GM21576 (cell line): ENCODE results near the gene C19orf25.

Experiments used
- ATAC-seq: cut with Tn5 transposase; IDR thresholded peaks from one replicate; pipeline ENCODE4 v1.9.1; 2021; ENCODE audit warnings: mild to moderate bottlenecking, moderate library complexity; ENCODE audit not compliant: unreplicated experiment

The C19orf25 gene

DNA sequence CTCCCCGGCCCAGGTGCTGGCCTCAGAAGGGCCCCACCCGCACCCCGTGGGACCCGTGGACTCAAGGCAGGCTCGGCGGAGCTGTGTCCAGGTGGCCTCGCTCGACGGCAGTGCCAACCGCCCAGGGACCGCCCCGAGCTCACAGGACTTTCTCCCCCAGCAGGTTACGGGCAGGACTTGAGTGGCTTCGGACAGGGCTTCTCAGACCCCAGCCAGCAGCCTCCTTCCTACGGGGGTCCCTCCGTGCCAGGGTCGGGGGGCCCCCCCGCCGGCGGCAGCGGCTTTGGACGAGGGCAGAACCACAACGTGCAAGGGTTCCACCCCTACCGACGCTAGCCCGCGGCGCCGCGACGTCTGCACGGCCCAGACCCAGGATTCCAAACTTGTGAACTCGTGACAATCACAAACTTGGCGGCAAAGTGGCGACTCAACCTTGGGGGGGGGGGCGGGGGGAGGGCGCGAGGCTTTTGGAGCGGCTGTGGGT is 44.4 kb downstream of the C19orf25 start:
- ATAC-seq, result no peak

DNA sequence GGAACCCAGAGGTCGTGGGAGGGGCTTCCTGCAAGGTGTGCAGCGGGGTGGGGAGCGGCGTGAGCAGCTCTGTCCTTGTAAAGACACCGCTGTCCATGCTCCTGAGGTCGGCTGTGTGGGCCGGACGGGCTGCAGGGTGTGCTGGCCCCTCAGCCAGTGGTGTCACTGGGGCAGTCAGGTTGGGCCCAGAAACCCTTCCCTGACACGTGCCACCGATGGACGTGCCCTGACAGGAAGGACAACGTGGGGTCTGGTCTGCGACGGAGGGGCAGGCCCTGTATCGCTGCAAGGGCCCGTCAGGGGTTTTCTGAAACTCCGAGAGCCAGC is 45.0 kb downstream of the C19orf25 start:
- no peak for ATAC-seq

DNA sequence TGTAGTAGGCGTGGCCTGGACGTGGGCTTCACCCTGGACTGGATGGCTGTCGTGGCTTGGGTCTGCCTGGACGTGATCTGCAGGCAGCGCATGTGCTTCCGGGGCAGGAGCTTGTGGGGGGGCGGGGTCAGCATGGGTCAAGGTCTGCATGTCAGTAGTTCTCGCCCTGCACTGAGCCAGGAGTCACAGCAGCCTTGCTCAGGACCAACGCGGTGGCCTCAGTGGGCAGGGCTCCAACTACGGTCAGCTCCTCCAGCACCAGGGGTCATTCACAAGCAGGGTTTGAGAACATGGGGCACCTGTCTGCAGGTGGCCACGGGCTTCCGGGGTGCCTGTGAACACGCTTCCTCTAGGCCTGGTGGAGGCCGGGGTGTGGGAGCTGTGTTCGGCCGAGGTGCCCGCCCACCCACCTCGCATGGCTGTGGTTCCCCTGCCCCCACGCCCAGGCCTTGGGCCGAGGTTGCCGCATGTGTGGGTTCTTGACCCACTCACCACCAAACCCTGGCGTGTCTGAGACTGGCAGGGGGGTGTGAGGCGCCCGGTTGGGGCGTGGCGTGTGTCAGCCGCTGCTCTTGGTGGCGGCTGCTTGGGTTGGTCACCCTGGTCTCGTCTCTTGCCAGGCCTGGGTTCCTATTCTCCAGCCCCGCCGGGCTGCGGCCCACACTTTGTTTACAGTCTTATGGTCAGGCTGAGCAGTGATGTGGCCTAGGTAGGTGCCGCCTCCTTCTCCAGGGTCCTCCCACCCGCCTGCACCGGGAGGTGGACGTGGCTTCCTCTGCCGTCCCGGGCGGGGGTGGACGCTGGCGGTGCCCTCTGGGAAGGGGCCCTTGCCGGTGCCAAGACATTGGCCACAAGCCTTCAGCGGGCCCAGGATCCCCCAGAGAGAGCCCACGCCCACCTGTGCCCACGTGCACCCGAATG is 45.6 kb downstream of the C19orf25 start:
- ATAC-seq, result no peak

DNA sequence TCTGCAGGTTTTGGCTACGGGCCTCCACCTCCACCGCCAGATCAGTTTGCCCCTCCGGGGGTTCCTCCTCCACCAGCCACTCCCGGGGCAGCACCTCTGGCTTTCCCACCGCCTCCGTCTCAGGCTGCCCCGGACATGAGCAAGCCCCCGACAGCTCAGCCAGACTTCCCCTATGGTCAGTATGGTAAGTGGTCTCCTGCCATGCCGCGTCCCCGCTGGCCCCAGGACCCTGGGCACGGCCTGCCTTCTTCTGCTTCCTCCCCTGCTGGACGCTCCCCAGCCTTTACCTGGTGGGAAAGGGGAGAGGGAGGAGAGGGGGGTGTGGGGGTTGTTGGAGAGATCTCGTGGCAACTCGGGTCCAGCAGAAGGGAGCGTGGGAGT is 46.5 kb downstream of the C19orf25 start:
- no peak for ATAC-seq

DNA sequence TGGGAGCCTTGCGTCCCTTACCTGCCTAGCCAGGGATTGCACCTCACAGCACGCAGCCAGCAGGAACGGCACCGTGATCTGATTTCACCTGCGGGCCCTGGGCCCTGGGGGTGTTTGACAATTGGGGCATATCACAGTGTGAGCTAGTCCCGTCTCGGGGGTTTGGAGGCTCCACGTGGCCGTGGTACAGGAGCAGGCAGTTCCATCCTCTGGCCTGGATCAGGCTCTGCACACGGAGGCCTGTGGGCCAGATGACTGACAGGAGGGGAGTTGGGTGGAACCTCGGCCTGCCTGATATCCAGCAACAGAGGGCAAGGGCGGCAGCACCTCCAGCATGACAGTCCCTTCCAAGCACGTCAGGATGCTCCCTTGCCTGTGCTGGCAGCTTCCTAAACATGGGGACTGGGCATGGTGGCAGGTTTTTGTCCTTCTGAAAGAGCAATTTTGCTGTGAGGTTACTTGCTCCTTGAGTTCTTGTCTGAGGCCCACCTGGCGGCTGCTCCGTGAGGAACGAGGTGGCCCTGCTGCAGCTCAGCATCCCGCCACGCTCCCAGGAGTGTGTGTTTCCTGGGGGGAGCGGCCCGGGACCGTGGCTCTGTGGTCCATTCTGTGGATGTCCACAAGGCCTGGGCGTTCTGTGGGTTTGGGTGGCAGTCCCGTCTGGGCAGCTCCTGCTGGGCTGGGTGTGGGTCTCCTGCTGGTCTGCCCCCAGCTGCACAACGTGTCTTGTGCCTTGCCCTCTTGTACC is 47.1 kb downstream of the C19orf25 start:
- ATAC-seq, result no peak

DNA sequence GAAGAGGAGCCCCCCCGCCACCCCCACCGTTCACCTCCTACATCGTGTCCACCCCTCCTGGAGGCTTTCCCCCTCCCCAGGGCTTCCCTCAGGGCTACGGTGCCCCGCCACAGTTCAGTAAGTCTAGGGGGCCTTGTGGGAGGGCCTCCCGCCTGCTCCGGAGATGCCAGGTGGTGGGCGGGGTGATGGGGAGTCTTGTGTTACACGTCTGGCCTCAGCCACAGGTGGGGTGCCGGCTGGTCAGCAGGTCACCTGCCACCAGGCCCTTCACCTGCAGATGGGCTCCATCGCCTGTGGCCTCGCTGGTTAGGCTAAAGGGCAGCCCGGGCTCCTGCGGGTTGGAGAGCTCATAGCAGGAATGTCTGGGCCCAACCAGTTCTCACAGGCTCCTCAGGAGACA is 48.8 kb downstream of the C19orf25 start:
- ATAC-seq, result no peak

DNA sequence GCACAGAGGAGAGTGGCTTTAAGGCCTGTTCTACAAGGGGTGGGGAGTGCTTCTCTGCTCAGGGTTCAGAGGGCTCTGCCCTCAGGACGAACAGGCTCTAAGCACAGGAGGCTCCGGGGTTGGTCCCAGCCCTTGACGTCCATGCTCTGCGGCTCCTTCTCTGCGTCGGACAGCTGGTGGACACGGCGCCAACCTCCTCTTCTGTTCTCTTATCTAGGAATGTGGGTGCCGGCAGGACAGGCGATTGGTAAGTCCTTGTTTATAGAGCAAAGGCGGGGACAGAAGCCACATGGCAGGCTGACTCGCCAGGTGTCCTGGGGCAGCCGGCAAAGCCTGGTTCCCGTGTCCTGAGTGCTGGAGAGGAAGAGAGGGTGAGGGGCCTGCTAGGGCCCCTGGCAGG is 49.3 kb downstream of the C19orf25 start:
- no peak for ATAC-seq

DNA sequence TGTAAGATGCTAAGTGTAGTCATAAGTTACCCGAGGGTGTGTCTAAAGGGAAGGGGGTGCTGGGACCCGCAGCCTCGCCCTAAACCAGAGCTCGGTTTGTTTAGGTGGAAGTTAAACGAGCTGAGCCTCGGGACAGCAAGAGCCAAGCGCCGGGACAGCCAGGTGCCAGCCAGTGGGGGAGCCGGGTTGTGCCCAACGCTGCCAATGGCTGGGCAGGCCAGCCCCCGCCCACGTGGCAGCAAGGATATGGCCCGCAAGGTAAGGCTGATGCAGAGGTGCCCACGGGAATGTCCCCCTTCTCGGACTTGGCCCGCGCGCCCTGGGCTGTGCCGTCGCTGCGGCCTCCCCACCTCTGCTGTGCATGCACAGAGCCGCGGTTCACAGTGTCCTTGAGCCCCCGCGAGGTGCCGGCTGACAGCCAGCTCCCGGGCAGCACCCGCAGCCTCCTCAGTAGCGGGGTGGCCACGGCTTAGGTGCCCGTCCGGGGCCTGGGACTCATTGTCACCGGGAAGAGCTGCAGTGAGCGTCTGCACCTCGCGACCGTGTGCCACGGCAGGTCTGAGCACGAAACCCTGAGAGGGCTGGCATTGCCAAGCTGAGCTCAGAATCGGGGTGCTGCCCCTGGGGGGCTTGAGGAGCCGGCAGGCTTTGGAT is 50.1 kb downstream of the C19orf25 start:
- ATAC-seq, result no peak

DNA sequence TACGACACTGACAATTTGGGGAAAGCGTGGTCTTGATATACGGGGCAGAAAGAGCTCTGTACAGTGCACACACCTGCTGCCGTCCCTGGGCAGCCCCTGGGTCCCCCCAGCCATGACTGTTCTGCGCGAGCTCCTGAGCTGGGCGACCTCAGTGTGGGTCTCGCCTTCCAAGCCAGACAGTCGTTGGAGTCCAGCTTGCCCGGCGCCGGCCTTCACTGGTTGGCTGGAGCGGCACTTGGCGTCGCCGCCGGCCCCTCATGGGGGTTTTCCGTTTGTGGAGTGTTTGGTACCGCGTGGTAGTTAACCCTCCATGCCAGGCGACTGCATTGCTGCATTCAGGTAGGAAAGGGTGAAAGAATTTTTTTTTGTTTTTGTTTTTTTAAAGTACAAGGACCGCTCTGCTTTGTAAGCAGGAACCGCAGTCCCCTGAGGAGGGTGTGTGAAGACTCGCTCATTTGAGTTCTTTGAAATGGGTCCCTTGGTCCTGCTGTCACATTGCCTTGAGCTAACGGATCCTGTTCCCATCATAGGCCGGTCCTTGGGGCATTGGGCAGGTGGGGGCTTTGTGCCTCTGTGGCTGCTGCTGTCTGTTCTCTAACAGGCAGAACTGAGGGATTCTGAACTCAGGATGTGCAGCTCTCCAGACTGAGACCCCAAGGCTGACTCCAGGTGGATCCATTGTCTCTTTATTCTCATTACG is 51.6 kb downstream of the C19orf25 start:
- ATAC-seq, result no peak

DNA sequence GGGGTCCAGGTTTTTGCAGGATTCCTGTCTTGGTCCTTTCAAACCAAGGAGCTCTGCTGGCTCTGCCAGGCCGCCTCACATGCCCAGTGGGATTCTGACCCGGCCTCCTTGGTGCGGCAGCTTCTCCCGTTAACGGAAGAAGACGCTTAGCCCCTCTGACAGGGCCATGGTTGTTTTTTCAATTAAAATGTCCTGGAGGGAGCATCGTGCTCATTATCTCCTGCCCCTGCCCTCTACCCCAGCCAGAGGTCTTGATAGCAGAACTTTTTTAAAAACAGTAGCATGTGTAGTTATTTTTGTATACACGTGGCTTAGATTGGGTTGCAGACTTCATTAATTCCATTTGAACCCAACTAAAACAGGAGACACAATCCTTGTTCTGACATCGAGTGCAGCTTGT is 52.3 kb downstream of the C19orf25 start:
- ATAC-seq, result no peak

DNA sequence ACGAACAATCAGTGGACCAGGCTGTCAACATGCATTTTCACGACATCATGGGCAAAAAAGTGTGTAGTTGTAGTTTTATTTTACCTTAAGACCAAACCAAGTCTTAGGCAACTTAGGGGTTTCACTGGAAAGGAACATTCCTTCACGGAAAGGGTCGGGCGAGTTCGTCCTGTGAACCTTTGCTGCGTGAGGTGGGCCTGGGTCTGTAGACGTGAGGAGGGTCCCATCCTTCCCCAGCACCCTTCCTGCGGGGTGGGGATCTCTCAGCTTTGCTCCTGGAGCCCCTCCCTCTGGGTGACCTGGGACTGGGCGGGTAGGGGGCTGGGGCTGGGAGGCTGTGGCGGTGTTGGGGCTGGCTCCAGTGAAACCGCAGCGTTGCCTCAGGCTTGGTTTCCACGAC is 53.1 kb downstream of the C19orf25 start:
- ATAC-seq, result no peak

DNA sequence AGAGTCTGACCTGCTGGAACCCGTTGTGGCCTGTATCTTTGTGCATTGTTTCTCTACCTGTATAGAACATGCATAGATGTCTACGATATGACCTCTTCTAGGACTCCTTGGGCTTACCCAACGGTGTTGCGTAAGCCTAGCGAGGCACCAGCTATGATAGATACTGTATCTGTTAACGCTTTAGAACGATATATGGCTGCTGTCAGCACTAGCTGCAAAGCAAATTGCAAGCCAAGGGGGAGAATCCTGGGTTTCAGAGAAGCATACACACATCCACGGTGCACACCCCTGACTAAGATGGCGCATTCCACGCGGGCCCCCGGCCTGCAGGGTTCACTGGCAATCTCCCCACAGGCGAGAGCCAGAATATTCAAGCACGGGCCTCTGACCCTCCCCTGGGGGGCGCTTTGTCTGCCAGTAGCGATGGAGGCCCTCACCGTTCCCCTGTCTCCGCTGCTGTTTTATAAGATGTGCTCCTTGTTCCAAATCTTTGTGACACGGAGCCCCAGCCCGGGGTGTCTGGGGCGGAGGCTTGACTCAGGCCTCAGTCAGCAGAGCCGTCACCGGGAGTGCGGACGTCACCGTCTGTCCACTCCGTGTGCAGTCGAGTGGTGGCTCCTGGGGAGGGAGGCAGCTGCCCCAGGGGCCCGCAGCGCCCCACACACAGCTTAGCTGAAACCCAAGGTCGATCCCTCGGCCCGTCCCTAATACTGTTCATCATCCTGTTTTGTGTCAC is 53.7 kb downstream of the C19orf25 start:
- ATAC-seq, result no peak

DNA sequence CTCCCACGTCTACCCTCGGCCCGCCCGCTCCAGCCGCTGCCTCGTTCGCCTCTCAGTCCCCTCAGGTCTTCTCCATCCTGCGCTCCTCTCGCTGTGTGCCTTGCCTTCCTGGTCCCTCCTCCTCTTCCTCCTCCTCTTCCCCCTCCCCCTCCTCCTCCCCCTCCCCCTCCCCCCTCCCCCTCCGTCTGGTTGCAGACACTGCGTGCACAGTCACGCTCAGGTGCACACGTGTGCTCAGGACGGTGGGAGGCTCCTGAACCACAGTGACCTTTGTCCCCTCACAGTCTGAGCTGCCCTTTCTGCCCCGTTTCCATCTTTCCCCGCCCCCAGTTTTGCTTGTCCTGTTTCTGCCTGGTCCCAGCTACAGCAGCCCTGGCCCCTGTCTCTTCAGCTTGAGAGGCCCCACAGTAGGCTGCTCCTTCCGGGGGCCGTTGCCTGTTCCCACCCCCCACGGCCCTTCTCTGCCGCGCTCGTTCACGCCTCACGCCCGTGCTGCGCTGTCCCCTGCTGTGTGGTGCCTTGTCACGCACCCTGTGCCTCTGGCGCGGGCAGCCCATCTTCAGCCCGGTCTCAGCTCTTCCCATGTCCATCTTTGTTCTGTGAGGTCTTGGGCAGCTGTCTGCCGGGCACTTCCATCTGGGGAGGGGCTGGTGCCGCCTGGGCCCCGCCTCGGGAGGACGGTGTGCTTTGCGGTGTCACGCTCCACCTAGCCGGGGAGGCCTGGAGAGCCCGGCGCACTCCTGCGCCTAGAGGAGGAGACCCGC is 54.6 kb downstream of the C19orf25 start:
- no peak for ATAC-seq

DNA sequence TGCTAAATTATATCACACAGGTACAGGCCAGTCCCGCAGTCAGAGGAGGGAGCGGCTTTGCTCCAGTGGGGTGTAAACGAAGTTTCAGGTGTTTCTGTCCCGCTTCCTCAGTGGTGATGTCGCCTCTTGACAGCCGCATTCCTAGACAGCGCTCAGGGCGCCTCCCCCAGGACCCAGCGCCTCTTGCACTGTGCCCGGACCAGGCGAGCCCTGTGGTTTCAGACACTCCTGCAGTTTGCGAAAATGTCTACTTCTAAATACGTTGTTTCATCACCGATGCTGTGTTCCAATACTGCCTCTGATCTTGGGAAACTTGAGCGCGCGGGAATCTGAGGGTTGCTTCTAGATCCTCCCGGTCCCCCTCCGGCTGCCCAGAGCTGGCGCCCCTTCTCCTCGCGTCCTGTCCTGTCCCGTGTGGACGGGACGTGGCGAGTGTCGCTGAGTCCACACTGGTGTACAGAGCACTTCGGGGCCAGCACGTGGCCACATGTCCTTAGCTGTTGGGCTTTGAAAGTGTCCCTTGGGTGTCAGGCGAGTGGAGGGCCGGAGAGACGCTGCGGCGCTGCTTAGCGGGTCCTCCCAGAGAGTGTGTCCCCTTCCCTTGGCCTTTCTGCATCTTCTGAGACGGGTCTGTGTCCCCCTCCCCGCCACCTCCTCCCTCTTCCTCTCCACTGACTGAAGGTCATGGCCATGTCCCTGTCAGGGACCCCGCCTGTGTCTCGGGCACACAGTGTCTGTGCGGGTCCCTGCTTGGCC is 55.4 kb downstream of the C19orf25 start:
- ATAC-seq, result no peak
